ENCODE results near the gene PYGL.

Gene PYGL

DNA sequence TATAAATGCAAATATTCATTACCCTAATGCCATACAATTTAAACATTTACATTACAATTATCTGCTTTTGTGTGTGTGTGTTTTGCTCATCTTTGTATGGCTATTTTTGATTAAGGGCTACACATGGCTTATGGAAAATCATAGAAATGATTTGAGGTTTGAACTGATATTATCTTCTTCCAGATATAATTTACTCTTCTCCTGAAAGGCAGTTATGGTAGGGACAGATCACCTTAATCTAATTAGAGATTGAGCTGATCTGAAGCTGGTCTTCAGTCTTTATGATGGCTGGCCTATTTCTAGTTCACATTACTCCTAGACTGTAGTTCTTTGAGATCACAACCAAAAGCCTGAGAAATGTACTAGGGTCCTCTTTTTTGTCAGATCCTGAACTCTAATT, 56.8 kb downstream of the PYGL start:
- TF ChIP-seq, protein P1, sequence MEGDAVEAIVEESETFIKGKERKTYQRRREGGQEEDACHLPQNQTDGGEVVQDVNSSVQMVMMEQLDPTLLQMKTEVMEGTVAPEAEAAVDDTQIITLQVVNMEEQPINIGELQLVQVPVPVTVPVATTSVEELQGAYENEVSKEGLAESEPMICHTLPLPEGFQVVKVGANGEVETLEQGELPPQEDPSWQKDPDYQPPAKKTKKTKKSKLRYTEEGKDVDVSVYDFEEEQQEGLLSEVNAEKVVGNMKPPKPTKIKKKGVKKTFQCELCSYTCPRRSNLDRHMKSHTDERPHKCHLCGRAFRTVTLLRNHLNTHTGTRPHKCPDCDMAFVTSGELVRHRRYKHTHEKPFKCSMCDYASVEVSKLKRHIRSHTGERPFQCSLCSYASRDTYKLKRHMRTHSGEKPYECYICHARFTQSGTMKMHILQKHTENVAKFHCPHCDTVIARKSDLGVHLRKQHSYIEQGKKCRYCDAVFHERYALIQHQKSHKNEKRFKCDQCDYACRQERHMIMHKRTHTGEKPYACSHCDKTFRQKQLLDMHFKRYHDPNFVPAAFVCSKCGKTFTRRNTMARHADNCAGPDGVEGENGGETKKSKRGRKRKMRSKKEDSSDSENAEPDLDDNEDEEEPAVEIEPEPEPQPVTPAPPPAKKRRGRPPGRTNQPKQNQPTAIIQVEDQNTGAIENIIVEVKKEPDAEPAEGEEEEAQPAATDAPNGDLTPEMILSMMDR (IDR thresholded peaks at IDR 0.05; ENCODE audit: borderline replicate concordance, insufficient read depth, low read depth, low read length), result no peak
- no peak overlapping the region for H3K4me3 ChIP-seq (ENCODE audit: low read depth, low read length)

GRCh38 chr14:50883827-50884197, 60.5 kb downstream of the PYGL start:
- TF ChIP-seq, protein P1 (IDR thresholded peaks at IDR 0.05; ENCODE audit: borderline replicate concordance, insufficient read depth, low read depth, low read length), result no peak
- H3K4me3 ChIP-seq (ENCODE audit: low read depth, low read length), result no peak overlapping the region

DNA sequence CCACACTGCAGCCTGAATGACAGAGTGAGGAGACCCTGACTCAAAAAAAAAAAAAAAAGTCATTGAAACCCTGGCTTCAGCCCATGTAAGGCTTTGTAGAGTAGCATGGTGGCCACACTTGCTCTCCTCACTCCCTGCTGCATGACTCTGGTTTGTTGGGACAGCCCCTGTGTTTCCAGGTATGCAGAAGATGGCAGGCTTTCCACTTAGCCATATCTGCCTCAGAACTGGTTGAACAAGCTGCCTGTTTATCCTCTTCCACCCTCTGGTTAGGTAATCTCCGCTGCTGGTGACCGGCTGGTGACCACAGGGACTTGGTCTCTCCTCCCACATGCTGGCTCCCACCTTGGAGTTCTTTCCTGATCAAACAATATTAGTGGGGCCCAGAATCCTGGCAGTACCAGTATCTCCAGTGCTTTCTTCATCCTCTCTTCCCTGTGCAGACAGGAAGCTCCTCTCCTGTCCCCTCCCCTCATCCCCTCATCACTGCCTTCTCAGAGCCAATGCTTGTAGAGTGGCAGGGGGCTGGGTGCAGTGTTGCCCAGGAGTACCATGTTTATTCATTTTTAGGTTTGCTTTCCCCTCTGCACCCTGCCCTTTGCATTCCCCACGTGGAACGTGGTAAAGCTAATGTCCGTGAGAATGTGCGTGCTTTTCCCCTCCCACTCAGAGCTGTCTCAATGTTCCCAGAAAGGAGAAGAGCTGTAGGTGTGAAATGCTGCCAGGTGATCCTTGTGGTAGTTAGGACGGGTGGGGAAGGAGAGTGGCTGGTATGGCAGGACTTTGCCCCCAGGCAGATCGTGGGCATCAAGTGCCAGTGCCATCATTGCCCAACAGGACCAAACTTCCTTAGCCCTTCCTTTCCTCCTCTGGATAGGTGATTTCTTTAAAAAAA, 61.1 kb downstream of the PYGL start:
- TF ChIP-seq, protein P1 (IDR thresholded peaks at IDR 0.05; ENCODE audit: borderline replicate concordance, insufficient read depth, low read depth, low read length), result no peak
- H3K4me3 ChIP-seq (ENCODE audit: low read depth, low read length), result no peak overlapping the region

DNA sequence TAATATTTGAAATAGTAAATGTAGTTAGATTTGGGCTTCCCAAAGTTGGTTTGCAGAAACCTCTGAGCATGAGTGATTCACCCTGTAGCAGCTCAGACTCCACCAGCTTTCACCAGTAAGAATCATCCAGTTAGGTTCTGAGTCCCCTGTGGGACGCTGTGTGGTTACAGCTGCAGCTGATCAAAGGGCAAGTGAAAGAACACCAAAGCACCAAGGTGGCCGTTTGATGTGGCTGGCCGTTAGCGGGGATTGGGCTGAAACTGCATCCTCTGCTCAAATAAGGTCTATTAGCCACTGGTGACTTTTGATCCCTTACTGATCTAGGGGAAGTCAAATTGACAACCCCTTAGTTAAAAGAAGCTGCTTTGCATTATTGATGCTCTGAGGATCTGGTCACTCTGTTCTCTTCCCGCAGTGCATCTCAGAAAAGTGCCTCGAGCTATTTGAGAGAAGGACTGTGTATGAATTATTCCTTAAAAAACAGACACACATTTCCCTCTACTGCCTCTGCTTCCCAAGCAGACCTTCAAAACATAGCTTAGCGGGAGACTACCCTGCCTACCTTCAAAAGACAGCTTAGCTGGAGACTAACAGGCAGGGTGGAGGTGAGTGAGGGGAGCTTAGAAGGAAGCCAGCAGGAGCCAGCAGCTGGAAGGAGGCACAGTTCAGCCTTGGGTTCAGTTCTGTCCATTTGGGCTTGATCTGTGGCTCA, 68.8 kb downstream of the PYGL start:
- TF ChIP-seq, protein P1 (IDR thresholded peaks at IDR 0.05; ENCODE audit: borderline replicate concordance, insufficient read depth, low read depth, low read length), result no peak
- H3K4me3 ChIP-seq (ENCODE audit: low read depth, low read length), result no peak overlapping the region

- H3K4me3 ChIP-seq (ENCODE audit: low read depth, low read length), result no peak overlapping the region
- TF ChIP-seq, protein P1 (IDR thresholded peaks at IDR 0.05; ENCODE audit: borderline replicate concordance, insufficient read depth, low read depth, low read length), result no peak
Measured at GRCh38 chr14:50874757-50875156, 69.5 kb downstream of the PYGL start.

DNA sequence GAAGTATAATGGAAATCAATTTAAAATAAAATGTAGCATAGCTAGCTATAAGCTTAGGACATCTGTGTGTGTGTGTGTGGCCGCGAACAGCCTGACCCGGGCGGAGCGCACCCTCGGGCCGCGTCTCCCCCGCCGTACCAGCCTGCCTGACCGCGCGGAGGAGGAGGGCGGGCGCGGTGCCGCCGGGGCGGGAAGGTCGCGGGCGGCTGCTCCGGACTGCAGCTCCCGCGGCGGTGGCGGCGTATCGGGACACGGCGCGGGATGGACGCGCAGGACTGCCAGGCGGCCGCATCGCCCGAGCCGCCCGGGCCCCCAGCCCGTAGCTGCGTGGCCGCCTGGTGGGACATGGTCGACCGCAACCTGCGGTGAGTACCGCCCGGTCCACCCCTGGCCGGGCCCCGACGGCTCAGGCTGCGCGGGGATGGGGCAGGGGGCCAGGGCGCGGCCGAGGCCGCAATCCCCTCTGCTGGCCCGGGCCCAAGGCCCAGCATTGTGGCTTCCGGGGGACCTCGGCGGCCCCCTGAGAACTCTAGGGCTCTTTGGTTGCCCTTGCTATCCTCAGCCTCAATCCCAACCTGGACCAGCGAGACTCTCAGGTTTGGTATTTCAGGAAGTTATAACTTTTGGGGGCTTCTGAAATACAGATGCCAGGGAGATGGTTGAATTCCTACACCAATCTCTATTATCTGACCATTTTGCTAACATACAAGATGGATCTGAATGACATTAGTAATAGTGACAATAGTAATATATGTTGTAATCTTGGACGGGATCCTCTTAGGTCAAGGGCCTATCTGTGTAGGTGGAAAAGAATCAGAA, 72.2 kb downstream of the PYGL start, which contains the start of gene ABHD12B:
Gene ABHD12B, plus strand, starts transcription at position 140 of the 819 bp plus-strand sequence. Its CDS starts 122 bp downstream, at position 262.
- H3K4me3 ChIP-seq (ENCODE audit: low read depth, low read length), result peak within 1 kb of the TSS; percentile 17
- TF ChIP-seq, protein P1 (IDR thresholded peaks at IDR 0.05; ENCODE audit: borderline replicate concordance, insufficient read depth, low read depth, low read length), result no peak
